Hepatic stellate cell (primary cell): Measurements from ENCODE around the gene METAP2.
"Not testable (repeated sequence)": the region's sequence is repeated elsewhere in the genome, so short reads cannot be mapped to it uniquely, and the experiment has no call there.

Experiments
- DNase-seq: peaks from one replicate; pipeline ENCODE4 v3.0.0; 2011; ENCODE audit warnings: low spot score

The METAP2 gene

DNA sequence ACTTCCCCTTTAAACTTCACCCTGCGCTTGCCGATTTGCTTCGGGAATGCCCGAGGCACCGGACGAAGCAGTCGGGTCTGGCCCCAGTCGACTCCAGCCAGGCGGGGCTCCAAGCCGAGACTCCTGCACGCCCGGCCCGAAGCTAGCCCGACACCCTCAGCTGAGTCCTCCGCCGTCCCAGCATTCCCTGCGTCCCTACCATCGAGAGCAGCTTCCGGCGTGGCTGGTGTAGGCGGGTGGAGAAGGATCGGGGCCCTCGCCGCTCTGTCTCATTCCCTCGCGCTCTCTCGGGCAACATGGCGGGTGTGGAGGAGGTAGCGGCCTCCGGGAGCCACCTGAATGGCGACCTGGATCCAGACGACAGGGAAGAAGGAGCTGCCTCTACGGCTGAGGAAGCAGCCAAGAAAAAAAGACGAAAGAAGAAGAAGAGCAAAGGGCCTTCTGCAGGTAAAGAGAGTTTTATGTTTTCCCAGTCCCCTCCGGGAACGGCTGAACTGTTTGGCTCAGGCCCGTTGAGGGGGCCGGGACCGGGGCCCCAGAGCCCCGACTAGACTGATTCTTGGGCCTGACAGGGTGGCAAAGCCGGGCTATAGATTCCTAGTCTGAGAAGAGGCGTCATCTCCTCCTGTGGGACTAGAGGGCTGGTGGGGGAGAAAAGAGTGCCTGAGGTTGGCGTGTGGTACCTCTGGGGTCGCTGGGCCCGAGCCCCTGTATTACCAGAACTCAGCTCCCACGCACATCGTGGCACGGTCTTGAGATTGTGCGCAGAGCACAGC lies at the start of gene METAP2:
TSS of gene METAP2 (plus strand) at position 269 of the 776 bp plus-strand sequence. CDS start at position 297, 28 bp downstream.
- DNase-seq: peak; percentile 93

DNA sequence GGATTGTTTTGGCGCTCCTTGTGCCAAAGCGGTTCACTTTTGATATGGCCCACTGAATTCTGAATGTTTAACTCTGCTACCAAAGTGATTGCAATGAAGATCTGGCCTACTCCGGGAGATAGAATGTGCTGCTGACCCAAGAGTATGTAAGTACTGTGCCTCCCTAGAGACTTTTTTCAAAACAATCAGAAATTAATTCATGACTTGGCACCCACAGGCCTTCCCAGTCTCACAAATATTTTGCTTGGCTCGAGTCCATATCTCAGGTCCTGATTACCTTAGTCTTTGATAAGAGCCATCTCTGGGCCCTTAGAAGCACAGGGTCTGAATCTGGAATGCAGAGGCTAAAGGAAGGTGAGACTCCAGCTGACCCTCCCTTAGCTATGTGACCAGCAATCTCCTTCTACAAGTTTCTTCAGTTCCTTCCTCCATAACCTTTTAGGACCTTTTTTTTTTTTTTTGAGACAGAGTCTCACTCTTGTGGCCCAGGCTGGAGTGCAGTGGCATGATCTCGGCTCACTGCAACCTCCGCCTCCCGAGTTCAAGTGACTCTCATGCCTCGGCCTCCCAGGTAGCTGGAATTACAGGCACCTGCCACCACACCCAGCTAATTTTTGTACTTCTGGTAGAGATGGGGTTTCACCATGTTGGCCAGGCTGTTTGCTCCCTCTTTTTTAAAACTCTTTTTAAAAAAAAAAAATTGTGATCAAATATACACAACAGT lies 49.5 kb upstream of the METAP2 start:
- no peak for DNase-seq

DNA sequence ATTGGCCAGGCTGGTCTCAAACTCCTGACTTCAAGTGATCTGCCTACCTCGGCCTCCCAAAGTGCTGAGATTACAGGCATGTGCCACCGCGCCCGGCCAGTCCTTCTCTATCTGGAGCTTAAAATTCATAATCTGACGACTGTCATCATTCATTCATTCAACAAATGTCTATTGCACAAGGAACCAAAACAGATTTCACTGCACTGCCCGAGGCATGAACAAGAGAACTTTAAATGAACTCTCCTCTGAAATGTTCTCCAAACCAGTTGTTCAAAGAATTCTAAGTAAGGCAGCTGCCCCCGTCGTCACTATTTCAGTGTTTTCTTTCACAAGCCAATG lies 44.8 kb upstream of the METAP2 start:
- no peak for DNase-seq

DNA sequence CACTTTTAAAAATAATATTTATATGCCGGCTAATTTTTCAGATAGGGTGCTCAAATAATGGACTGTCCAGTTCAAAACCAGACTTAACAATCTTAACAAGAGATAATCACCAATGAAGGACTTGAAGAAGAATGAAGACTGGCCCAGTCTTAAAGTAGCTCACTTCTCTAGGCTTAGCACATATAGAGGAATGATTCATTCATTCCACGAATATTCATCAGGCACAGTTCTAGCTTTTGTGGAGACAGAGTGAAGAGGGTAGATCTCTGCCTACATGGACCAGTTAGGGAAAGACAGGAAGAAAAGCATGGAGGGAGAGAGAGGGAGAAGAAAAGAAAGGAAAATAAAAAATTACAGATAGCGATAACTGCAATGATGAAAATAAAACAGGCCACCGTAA lies 42.8 kb upstream of the METAP2 start:
- no peak for DNase-seq

DNA sequence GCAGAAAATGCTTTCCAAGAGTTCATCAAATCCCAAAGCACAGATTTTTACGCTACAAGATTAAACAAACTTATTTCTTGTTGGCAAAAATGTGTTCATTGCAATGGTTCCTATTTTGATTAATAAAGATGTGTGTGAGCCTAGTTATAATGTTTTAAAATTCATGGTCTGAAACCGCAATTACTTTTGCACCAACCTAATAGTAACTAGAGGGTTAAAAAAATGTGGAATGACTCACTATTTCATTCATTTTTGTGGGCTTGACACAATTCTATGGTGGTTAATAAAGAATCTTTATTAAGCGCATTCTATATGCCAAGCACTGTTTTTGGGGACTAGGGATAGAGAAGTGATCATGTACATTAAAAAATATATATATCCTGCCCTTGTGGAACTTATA lies 38.6 kb upstream of the METAP2 start:
- no peak for DNase-seq

DNA sequence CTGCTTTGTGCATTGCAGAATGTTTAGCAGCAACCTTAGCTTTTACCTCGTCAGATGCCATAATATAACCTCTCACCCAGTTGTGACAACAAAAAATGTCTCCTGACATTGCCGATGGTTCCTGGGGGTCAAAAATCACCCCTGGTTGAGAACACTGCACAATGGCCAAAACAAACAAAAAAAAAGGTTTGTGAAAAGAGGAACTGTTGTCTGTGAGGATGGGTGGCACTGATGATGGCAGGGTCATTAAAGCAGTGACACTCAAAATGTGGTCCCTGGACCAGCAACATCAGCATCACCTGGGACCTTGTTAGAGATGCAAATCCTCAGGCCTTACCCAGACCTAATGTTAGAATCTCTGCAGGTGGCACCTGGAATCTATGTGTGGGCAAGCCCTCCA lies 36.4 kb upstream of the METAP2 start:
- DNase-seq: no peak

DNA sequence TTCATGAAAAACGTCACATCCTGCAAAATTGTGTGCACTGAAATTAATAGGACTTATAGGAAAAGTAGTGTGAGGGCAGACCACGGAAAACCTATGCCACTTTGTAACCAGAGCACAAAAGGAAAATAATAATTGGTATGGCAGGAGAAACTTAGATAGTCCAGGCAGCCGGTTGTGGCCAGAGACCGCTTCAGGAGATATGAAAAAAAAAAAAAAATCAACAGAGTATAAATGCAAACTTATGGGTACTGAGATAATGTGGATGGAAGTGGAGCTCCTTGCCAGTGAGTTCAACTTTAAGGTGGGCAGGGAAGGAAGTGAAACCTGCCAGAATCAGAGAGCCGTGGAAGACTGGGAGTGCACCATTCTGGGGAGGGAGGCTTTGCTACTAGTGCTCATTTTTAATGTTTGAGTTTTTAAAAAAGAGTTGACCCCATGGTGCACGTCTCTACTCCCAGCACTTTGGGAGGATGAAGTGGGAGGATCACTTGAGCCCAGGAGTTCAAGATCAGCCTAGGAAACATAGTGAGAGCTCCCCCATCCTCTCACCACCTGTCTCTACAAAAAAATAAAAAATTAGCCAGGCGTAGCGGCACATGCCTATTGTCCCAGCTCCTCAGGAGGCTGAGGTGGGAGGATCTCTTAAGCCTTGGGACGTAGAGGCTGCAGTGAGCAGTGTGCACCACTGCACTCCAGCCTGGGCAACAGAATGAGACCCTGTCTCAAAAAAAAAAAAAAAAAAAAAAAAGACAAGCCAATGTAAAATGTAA lies 34.3 kb upstream of the METAP2 start:
- no peak for DNase-seq

DNA sequence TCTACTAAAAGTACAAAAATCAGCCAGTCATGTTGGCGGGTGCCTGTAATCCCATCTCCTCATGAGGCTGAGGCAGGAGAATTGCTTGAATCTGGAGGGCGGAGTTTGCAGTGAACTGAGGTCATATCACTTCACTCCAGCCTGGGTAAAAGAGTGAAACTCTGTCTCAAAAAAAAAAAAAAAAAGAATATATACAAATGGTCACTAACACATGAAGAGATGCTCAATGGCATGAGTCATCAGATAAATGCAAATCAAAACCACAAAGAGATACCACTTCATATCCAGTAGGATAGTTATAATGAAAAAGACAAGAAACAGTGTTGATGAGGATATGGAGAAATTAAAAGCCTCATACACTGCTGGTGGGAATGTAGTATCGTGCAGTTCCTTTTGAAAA lies 33.6 kb upstream of the METAP2 start:
- DNase-seq: no peak

DNA sequence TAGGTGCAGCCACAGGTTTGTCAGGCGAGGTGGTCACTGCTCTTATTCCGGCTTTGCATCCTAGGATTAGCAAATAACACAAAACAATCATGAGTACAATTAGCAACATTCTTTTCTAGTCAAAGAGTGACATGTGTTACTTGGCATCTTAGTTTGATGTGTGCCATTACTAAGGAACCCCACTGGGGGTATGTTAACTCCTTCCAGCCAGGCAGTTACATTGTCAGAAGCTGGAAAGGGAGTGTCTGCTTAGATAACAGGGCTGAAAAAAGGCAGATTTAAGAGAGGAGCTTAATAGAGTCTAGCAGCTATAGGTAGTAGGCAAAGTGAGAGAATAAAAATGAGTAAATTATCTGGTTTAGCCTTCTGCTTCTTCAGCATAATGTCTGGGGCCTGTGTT lies 30.5 kb upstream of the METAP2 start:
- DNase-seq: no peak

DNA sequence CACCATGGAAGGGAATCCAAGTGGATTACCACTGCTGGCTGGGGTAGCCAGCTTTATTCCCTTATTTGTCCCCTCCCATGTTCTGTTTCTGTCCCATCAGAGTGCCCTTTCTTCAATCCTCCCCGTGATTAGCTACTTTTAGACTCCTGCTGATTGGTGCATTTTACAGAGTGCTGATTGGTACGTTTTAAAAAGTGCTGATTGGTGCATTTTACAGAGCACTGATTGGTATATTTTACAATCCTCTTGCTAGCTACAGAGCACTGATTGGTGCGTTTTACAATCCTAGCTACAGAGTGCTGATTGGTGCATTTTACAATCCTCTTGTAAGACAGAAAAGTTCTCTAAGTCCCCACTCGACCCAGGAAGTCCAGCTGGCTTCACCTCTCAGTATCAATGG lies 28.9 kb upstream of the METAP2 start:
- DNase-seq: not testable (repeated sequence)

DNA sequence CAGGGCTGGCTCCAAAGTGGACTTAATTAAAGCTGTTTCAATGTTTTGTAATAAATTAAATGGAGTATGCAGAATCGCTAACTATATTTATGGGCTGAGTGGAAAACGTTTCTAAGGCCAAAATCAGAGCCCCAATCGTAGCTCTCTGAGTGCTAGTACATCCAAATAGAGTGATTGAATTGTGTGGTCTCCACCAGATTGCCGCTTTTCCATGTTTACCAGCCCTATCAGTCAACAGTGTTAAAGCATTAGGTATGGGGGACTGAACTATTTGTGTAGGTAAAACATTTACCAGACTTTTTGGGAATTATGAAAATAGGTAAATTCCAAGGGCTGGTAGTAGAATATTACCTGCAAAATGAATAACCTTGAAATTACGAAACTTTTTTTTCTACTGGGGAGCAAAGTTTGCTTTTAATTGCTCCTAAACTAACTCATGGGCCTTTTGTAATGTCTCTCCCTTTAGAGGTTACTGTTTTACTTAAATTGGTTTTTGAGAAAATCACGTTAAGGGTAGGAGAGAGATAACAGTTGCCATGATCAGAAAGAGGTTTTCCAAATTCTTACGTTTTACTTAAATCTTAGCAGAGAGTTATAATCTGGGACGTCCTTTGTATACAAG lies 28.0 kb upstream of the METAP2 start:
- no peak for DNase-seq

DNA sequence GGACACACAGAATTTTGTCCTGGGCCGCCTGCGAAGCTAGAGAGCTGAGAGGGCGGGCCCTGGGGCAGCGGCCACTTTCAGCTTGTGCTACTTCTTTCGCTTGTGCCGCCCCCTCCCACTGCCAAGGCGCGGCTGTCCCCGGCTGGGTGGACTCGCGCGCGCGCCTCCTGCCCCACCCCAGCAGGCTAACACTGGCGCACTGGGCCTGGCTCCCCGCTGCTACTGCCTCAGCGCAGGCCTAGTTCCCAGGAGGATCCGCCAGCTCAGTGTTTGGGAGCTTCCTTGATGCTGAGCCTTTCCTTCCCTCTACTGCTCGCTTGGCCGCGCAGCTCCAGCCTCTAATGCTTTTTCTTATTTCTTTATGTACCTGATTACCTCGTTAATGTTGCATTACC lies 27.4 kb upstream of the METAP2 start:
- DNase-seq: peak; percentile 29

DNA sequence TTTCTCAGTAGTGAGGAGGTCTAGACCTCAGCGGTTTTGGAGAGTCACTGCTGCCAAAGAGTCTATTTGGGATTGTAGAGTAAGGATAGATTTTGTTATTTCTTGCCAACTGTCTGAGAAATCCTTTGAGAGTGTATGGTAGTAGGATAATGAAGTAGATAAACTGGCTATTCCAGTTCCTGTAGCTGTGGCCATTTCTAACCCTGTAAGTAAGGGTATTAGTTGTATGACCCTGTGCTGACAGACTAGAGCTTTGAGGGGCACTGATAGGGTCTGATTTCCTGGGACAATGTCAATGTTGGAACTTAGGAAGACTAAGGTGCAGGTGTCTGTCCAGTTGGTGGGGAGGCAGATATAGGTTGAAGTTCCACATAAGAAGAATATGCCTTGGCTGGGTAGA lies 24.3 kb upstream of the METAP2 start:
- DNase-seq: not testable (repeated sequence)

DNA sequence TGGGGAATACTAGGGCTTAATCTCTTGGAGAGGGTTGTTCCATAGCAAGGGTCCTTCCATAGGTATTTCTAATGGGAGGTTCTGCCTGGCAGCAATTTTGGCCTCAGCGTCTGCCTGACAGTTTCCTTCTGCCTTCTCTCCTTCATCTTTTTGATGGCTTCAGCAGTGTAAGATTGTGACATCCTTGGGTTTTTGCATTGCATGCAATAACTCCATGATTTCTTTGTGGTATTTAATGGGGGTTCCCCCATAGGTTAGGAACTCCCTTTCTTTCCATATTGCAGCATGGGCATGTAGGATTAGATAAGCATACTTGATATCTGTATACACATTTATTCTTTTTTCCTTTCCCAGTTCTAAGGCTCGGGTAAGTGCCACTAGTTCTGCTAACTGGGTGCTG lies 21.5 kb upstream of the METAP2 start:
- DNase-seq: not testable (repeated sequence)

DNA sequence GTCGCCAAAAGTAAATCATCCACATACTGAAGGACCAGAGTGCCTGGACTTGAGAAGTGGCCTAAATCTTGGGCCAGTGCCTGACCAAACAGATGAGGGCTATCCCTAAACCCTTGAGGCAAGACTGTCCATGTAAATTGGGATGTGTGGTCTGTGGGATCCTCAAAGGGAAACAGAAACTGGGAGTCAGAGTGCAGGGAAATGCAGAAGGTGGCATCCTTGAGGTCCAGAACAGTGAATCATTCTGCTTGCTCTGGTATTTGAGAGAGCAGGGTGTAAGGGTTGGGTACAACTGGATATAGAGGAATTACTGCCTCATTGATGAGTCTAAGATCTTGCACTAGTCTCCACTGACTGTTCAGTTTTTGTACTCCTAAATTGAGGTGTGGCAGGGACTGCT lies 20.1 kb upstream of the METAP2 start:
- not testable (repeated sequence) for DNase-seq

DNA sequence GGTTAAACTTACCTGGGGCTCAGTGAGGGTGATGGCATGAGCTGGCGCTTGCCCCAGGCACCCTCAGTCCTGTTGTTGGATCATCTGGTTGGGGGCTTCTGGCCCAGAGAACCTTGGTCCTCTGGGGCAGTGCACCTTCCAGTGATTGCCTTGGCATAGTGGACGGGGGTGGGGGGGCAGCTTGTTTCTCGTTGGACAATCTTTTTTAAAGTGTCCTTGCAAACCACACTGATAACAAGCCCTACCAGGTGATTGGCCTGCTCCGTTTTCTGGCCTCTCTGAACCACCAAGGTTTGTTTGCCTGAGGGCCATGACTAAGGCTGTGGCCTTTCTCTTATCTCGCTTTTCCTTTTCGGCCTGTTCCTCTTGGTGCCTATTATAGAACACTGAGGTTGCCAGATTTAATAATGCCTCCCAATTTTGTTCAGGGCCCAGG lies 19.2 kb upstream of the METAP2 start:
- not testable (repeated sequence) for DNase-seq

DNA sequence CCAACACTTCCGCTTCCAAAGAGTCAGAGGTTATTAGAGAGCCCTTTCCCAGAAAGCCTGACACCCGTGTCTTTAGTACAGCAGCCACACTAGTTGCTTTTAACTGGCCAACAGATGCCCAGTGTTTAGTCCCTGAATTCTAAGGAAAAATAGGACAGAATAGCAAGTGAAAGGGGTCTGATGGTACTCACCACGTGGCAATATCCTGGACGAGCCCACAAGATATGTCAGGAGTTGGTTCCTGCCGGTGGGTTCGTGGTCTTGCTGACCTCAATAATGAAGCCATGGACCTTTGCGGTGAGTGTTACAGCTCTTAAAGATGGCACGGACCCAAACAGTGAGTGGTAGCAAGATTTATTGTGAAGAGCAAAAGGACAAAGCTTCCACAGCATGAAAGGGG lies 16.3 kb upstream of the METAP2 start:
- not testable (repeated sequence) for DNase-seq

DNA sequence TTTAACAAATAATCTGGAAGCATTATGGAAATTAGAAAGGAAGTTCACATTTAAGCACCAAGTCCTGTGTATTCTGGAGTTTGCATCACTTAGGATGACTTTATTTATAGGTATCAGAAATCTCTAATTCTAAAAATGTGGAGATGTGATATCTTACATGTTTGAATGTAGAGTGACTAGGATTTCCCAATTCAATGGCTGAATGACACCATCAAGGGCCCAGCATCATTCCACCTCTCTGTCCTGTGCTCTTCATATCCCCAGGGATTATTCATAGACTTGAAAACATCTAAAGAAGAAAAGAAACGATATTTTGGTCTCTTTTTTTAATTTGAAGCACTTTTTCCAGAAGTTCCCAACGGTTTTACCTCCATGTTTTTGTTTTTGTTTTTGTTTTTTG lies 15.2 kb upstream of the METAP2 start:
- DNase-seq: no peak

DNA sequence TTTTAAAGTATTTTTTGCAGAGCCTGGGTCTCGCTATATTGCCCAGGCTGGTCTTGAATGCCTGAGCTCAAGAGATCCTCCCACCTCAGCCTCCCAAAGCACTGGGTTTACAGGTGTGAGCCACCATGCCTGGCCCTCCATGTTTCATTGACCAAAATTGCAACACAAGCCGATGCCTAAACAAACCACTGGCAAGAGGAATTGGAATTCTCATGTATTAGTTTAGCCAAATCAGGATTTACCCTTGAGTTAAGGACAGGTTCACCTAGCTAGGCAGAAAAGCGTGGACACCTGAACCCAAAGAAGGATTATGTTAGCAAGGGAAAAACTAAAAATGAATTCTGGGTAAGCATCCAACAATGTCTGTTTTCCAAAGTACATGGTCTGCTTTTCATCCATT lies 14.6 kb upstream of the METAP2 start:
- DNase-seq: no peak

DNA sequence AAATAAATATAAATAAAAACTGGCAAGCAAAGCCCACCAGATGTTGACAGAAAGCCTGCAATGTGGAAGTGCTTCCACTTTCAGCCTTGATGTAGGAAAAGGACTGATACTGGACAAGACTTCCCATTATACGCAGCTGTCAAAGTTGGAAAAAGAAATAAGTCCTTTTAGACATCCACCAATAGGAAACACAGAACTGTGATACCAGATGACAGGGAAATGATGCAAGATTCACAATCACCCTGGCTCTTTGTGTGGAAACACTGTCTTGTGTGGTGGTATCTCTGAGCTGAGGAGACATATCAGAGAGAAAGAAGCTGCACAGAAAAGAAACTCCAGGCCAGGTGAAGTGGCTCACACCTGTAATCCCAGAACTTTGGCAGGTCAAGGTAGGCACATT lies 13.8 kb upstream of the METAP2 start:
- no peak for DNase-seq

DNA sequence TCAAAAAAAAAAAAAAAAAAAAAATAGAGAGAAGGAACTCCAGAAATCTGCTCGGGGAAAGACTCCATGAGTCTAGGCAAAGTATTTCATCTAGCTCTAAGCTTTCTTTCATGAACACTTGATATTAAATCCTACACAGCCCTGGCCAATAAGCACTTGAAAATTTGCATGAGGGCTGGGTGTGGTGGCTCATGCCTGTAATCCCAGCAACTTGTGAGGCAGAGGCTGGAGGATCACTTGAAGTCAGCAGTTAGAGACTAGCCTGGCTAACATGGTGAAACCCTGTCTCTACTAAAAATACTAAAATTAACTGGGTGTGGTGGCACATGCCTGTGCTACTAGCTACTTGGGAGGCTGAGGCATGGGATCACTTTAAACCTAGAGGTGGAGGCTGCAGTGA lies 13.1 kb upstream of the METAP2 start:
- no peak for DNase-seq

DNA sequence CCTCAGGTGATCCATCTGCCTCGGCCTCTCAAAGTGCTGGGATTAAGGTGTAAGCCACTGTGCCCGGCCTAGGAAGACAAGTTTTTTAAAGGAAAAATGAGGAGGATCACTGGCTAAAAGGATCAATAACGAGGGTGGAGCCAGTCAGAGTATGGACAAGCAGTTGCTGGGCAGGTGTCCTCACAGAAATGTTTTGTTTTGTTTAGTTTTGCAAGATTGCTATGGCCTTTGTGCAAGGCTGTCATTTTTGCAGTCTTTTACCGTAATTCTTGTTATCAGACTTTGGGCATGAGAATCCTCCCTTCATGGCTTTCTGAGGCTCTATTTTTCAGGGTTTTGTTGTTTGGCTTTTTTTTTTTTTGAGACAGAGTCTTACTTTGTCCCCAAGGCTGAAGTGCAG lies 11.9 kb upstream of the METAP2 start:
- no peak for DNase-seq

DNA sequence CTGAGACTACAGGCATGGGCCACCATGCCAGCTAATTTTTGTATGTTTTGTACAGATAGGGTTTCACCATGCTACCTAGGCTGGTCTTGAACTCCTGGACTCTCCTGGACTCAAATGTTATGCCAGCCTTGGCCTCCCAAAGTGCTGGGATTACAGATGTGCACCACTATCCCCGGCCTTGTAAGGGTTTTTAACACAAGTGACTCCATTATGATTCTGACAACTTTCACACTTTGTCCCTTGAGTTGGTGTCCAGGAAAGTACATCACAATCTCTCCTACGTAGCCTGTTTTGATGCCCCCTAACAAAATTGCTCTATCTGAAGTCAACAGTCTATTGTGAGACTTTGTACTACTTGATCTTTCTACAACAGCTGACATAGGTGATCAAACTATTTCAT lies 11.4 kb upstream of the METAP2 start:
- no peak for DNase-seq
